Subcutaneous adipose tissue (tissue), 4 donors: ENCODE data around the gene GALNT11. TPM values are rescaled to one million over a fixed set of nuclear protein-coding genes. Genes with fewer than 3 reads are reported as not detected.

Experiments used
- total RNA-seq, 4 donors: library from RNA; depleted of rRNA; stranded (reverse); fragments of >200 nt; gene quantifications; one replicate each; pipeline ENCODE4 v1.1.0, GENCODE V29; 2016
- TF ChIP-seq, protein P1 (sequence below): fragments of 450-650 bp; IDR thresholded peaks from one replicate; pipeline ENCODE4 v1.5.1; 2016; ENCODE audit warnings: low read depth, mild to moderate bottlenecking, control low read depth, antibody characterized with exemption, moderate library complexity

The GALNT11 gene
- total RNA-seq, 4 donors from 2014 or later: 42.6 to 55.9 (median 48.4) TPM

GRCh38 chr7:152127229-152127628 is 101.8 kb downstream of the GALNT11 start:
- TF ChIP-seq, protein P1, sequence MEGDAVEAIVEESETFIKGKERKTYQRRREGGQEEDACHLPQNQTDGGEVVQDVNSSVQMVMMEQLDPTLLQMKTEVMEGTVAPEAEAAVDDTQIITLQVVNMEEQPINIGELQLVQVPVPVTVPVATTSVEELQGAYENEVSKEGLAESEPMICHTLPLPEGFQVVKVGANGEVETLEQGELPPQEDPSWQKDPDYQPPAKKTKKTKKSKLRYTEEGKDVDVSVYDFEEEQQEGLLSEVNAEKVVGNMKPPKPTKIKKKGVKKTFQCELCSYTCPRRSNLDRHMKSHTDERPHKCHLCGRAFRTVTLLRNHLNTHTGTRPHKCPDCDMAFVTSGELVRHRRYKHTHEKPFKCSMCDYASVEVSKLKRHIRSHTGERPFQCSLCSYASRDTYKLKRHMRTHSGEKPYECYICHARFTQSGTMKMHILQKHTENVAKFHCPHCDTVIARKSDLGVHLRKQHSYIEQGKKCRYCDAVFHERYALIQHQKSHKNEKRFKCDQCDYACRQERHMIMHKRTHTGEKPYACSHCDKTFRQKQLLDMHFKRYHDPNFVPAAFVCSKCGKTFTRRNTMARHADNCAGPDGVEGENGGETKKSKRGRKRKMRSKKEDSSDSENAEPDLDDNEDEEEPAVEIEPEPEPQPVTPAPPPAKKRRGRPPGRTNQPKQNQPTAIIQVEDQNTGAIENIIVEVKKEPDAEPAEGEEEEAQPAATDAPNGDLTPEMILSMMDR: no peak

GRCh38 chr7:152128252-152128651 is 102.8 kb downstream of the GALNT11 start:
- TF ChIP-seq, protein P1: no peak

DNA sequence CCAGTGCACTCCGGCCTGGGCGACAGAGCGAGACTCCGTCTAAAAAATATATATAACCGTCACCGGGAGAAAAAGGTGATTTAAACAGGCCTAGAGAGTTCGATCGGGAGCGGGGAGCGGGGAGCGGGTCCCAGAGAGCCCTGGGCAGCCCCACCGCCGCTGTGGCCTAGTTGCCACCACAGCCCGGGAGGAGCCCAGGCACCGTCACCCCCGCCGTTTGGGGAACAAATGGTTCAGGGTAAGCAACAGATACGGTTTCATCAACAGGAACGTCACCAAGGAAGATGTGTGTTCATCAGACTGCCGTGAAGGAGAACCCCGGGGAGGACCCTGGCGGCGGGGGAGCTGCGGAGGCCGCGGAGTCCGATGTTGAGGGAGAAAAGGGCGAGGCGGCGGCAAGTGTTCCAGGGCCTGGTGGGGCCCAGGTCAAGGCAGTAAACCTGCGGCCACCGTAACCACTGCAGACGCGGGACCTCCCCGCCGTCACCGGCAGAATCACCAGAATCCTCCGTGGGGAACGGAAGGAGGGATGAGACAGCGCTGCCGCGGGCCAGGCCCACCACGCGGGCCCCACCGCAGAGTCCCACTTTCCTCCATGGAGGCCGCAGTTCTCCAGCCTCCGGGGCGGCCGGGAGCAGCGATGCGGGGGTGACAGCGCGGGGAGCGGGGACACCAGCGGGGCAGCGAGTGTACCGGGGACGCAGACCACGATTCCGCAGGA is 103.4 kb downstream of the GALNT11 start:
- TF ChIP-seq, protein P1: no peak

DNA sequence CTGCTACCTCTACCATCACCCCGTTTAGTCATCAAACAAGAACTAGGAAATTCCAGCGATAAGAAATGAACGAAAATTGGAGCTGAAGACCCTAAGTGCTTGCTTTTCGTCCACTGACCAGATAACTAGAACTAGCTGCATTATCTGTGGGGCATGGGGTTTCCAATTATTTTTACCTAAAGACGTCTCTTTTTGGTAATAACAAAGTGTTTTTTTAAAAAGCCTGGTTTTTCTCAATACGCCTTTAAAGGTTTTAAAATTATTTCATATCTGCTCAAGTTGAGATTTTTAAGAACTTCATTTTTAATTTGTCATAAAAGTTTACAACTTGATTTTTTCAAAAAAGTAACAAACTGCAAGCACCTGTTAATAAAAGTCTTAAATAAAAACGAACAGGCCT is 104.2 kb downstream of the GALNT11 start:
- TF ChIP-seq, protein P1: no peak

DNA sequence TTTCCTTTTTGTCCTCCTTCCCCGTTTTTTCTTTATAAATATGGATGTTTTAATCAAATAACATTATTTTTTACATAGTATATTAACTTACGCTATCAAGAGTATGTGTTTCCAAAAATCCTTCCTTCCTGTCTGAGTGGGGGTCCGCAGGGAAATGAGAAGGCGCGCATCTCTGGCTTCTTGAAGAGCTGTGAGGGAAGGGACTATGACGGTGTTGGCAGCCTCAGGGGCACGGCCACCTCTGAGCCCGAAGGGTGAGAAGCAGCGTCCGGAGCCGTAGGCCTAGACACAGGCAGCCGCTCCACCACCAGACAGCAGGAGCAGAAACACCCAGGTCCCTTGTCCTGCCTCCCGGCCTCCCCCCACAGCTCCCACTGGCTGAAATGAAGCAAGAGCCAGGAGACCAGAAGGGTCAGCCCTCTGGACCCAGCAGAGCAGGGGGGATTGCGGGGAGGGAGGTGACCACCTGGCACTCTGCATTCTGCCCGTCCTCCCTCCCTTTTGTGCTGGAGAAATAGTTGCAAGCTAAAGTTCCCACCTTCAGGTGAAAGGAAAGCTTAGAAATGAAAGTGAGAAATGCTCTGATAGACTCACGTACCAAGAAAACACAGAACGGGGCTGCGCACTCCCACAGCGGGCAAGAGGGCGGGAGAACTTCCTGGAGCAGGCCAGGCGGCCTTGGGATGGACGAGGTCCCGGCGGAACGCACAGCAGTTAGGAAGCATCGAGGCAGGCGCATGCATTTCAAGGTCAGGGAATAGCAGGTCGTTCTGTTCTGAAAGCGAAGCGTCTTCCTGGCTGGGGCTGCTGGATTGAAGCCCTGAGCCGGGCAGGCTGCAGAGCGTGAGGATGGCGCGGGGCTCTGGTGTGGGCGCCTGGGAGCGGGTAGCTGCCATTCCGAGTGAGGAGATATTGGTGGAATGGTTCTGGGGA is 105.5 kb downstream of the GALNT11 start:
- TF ChIP-seq, protein P1: no peak

DNA sequence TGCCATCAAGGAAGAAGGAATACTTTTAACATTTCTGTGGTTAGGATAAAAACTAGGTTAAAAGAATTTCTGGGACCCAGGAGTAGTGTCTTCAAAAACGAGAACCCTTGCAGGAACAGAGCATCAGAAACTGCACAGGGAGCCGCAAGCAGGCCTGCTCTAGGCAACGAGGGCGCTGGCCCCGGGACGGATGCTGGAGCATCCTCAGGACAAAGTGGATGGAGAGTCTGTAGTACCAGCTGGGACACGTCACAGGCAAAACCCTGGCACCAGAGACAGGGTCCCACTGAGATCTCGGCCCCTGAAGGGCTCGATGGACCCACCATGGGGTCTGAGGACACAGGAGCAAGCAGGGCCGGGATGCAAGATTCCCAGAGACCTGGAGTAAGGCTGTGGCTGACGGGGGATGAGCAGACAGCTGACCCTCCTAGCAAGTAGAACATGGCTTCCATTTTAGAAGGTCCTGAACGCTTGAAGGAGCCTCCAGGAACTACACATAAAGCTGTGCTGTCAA is 106.6 kb downstream of the GALNT11 start:
- TF ChIP-seq, protein P1: no peak

DNA sequence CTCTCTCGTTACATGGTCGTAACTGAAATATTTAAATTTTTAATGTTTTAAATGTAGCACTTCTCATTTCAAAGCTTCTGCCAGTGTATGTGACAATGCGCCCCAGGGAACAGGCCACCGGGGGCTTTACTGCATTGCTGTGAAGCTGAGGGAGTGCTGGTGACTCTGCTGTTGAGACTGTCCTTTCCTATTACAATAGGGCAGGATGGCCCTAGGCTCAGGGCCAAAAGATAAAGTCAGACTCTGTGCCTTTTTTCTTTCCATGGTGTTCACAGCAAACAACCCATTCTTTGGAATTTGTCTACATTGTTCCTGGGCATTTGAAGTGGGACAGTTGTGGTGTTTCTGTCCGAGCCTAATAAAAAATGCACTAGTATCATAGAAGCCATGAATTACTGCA is 107.3 kb downstream of the GALNT11 start:
- TF ChIP-seq, protein P1: no peak
